GM10248 (cell line): ENCODE data around the gene CPED1.
"Not testable (repeated sequence)": the region's sequence is repeated elsewhere in the genome, so short reads cannot be mapped to it uniquely, and the experiment has no call there.

Experiments used
- CTCF ChIA-PET: fragments of 300-600 bp; sonication (Branson Sonifier 250); formaldehyde crosslinking; extraction: SDS; loops from one replicate; lab custom pipeline; 2021; ENCODE audit warnings: antibody characterized with exemption; lab: Yijun Ruan, JAX
- POLR2A ChIA-PET: fragments of 350-650 bp; sonication (Branson Sonifier 250); formaldehyde crosslinking; extraction: SDS; loops from one replicate; lab custom pipeline; 2020; ENCODE audit warnings: antibody characterized with exemption; lab: Yijun Ruan, JAX
- DNase-seq: peaks from one replicate; pipeline ENCODE4 v3.0.0; 2012; ENCODE audit errors: extremely low spot score
- TF ChIP-seq, protein P1 (sequence below): IDR thresholded peaks from 2 replicates; pipeline ENCODE4 v1.5.1; 2012; ENCODE audit warnings: mild to moderate bottlenecking, low read depth; ENCODE audit errors: extremely low read depth, missing control alignments, control extremely low read depth

CPED1 gene

GRCh38 chr7:121002048-121002756 lies 13.7 kb downstream of the CPED1 start:
- POLR2A ChIA-PET = no interaction called here
- CTCF ChIA-PET = interaction anchor here (0.6 to 7.6 kb wide), 3 partner anchors 13 to 395 kb away, joined by 3 to 75 read pairs (median 3); partner anchors contain the start of gene CPED1
- TF ChIP-seq, protein P1, sequence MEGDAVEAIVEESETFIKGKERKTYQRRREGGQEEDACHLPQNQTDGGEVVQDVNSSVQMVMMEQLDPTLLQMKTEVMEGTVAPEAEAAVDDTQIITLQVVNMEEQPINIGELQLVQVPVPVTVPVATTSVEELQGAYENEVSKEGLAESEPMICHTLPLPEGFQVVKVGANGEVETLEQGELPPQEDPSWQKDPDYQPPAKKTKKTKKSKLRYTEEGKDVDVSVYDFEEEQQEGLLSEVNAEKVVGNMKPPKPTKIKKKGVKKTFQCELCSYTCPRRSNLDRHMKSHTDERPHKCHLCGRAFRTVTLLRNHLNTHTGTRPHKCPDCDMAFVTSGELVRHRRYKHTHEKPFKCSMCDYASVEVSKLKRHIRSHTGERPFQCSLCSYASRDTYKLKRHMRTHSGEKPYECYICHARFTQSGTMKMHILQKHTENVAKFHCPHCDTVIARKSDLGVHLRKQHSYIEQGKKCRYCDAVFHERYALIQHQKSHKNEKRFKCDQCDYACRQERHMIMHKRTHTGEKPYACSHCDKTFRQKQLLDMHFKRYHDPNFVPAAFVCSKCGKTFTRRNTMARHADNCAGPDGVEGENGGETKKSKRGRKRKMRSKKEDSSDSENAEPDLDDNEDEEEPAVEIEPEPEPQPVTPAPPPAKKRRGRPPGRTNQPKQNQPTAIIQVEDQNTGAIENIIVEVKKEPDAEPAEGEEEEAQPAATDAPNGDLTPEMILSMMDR = no peak
- no peak for DNase-seq

GRCh38 chr7:121002757-121003200 lies 14.3 kb downstream of the CPED1 start:
- POLR2A ChIA-PET = no interaction called here

DNA sequence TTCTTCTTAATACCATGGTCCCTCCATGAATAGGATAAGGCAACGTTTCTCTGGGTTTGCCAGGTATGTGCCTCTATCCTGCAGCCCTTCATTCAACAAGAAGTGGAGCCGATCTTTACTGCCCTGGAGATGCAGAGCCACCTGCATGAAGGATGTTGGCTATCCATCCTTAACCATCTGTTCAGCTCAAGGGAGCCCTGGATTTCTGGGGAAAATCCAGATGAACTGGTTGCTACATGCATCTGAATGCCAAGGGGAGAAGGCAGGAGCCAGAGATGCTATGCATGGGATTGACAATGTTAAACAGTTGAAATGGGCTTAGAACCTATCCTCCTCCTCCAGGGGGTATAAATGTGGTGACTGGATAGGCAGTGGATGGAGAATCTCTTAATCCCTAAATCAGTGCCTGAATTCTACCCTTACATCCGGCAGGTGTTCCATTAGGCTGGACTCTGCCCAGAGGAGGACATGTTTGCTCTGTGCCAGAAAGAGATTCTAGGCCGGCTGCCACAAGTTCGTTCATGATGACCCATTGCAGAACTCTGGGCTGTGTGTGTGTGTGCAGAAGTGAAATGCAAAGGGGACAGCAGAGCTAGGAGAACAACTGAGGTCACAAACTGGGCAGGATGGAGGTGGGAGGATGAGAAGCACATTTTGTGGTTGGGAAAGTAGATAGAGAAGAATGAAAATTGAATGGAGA lies 15.6 kb downstream of the CPED1 start:
- DNase-seq = no peak
- TF ChIP-seq, protein P1 = no peak
- ChIA-PET POLR2A (no interaction called here), CTCF (no interaction called here)

More at GRCh38 chr7:121002757-121003200, 14.3 kb downstream of the CPED1 start:
- CTCF ChIA-PET = interaction anchor here (0.6 to 7.6 kb wide), 2 partner anchors 14 to 394 kb away, joined by 3 to 75 read pairs; partner anchors contain the start of gene CPED1
- no peak for DNase-seq
- TF ChIP-seq, protein P1 = no peak

DNA sequence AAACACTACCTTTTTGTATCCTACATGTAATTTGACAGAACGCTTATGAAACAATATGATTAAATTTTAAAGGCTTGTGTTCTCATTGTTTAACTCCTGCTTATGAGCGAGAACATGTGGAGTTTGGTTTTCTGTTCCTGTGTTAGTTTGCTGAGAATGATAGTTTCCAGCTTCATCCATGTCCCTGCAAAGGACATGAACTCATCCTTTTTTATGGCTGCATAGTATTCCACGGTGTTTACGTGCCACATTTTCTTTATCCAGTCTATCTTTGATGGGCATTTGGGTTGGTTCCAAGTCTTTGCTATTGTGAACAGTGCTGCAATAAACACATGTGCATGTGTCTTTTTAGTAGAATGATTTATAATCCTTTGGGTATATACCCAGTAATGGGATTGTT lies 16.5 kb downstream of the CPED1 start:
- POLR2A ChIA-PET, DNase-seq, CTCF ChIA-PET: not testable (repeated sequence)

DNA sequence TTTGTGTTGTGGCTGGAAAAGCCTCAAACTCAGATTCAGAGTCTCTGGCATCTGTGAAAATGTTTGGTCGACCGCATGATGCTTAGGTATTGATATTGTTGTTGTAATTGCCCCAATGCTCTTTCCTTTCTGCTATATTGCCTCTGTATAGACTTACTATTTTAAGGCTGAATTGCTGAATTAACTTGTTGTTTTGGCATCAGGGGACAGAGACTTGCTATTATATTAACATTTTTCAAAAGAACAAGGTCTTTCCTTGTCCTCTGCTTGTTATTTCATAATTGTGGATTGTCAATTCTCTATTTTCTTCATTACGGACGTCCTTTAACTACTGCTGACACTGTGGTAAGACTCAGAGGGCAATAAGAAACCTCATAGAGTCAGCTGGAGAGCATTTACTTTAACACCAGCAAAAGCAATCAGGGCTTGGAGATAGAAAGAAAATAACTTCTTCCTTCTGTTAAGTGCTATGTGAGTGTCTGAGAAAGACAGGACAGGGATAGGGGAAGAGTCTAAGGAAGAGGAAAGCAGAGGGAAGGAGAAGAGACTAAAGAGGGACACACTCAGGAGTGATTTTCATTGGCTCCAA lies 17.6 kb downstream of the CPED1 start:
- ChIA-PET POLR2A (no interaction called here), CTCF (no interaction called here)
- DNase-seq = no peak
- TF ChIP-seq, protein P1 = no peak

- DNase-seq = no peak
- CTCF ChIA-PET = no interaction called here
- TF ChIP-seq, protein P1 = no peak
- POLR2A ChIA-PET = no interaction called here
Observed at GRCh38 chr7:121006711-121007315, 18.3 kb downstream of the CPED1 start.
